Measurements from ENCODE around the gene SLC9A9.

The SLC9A9 gene

DNA sequence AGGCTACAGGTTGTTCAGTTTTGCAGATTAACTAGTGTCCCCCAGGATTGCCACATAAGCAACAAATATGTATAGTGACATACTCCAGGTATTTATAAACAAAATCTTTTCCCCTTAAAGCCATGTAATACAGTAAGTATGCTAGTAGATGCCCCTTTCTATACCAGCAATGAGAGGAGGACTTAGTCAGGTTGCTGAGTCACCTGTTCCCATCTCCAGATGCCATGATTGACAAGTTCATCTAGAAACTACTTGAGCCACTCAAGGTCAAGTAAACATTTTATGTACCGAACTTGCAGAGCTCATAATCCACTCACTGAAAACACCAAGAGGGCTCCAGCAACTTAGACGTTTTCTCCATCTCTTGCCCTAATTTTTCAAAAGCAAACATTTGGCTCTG, 18.2 kb downstream of the SLC9A9 start:
- Mint-ChIP-seq H3K4me3 (no peak overlapping the region), H3K36me3 (ENCODE audit: low read depth) (peaks cover 33% of the 10 kb centered on the region), H3K4me1 (ENCODE audit: low read depth) (peaks cover 37% of the 10 kb centered on the region), H3K27ac (no peak overlapping the region), H3K9me3 (peaks cover 13% of the 10 kb centered on the region), H3K27me3 (ENCODE audit: low read depth) (no peaks in the 10 kb centered on the region)

DNA sequence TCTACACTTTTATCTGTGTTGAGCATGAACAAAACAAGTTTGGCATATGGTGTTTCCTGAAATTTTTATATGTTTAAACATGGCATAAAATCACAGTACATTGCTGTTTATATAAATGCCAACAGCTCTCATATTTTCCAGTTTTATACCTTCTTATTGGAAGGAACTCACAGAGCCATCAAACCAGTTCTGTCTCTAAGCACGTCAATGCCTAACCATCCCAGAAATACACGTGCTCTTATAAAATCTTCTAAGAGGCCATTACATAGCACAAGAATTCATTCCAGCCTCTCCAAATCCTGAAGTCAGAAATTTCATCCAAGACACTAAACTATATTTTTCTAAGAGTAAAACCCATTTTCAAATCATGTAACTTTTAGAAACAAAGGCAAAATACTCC, 20.8 kb downstream of the SLC9A9 start:
- Mint-ChIP-seq H3K4me3 (no peak overlapping the region), H3K9me3 (peaks cover 13% of the 10 kb centered on the region), H3K36me3 (ENCODE audit: low read depth) (peaks cover 36% of the 10 kb centered on the region), H3K4me1 (ENCODE audit: low read depth) (peaks cover 43% of the 10 kb centered on the region), H3K27me3 (ENCODE audit: low read depth) (no peaks in the 10 kb centered on the region), H3K27ac (no peak overlapping the region)

DNA sequence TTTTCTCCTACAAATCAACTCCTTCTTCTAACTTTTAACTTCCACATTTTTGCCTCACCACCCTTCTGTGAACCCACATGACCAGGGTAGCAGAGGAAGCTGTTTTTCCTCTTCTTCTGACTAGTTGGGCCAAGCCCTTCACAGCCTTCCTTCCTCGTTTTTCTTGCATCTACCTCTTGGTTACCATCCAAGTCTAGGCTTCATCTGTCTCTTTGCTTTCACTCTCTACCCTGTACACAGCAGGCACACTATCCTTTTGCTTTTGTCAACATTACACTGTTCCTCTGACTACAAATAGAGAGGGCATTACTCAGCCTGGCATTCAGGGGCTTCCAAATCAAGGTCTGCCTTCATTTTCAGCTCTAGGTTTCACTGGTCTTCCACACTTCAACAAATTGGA, 22.0 kb downstream of the SLC9A9 start:
- H3K27me3 Mint-ChIP-seq (ENCODE audit: low read depth), result no peaks in the 10 kb centered on the region
- peaks cover 36% of the 10 kb centered on the region for H3K36me3 Mint-ChIP-seq (ENCODE audit: low read depth)
- H3K9me3 Mint-ChIP-seq, result peaks cover 13% of the 10 kb centered on the region
- H3K4me3 Mint-ChIP-seq, result peak overlapping the region; percentile 28
- H3K27ac Mint-ChIP-seq, result peak overlapping the region; percentile 43
- H3K4me1 Mint-ChIP-seq (ENCODE audit: low read depth), result peaks cover 44% of the 10 kb centered on the region

DNA sequence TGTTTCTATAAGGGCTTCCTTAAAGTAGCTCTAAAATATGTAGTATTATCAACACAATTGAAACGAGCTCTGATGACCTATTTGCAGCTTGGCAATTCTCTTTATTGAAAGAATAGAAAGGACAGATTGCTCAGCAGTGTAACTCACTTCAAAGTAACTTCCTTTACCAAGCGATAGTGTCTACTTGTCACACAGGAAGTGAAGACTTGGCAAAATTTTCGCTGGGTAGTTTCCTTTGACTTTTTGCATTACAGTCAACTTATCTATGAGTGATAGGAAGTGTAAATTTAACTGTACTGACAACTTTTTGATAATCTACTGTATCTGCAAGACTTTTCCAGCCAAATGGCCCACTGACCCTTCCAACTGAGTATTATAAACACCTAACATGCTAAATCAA, 22.8 kb downstream of the SLC9A9 start:
- peaks cover 36% of the 10 kb centered on the region for H3K36me3 Mint-ChIP-seq (ENCODE audit: low read depth)
- peaks cover 13% of the 10 kb centered on the region for H3K9me3 Mint-ChIP-seq
- peaks cover 46% of the 10 kb centered on the region for H3K4me1 Mint-ChIP-seq (ENCODE audit: low read depth)
- H3K27ac Mint-ChIP-seq, result peak overlapping the region; percentile 83
- peak overlapping the region; percentile 45 for H3K4me3 Mint-ChIP-seq
- H3K27me3 Mint-ChIP-seq (ENCODE audit: low read depth), result no peaks in the 10 kb centered on the region

DNA sequence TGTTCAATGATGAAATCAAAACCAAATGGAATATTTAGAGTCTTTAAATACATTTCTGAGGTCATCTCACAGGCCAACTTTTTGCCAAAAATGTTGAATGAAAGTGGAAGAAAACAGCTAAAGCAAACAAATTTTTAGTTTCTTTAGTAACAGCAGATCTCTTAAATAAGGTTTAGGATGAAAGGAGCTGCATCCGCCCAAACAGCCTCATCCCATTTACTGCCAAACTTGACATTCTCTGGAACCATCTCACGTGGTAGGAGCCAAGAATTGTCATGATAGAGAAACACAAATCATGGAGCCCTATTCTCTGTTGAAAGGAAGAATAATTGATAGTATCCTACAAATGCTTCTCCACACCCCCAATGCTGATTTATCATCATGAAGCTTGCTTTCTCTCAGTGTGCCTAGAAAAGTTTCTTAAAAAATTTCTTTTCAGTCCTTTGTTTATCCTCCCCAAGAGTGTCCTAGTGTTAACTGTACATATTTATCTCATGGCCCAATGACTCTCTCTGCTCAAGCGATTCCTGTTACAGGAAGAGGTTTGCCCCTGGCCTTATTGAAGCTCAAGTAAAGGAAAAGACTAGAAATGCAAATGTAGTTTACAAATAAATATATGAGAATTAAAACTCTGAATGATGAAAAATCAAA, 23.4 kb downstream of the SLC9A9 start:
- Mint-ChIP-seq H3K27me3 (ENCODE audit: low read depth) (no peaks in the 10 kb centered on the region), H3K9me3 (peaks cover 13% of the 10 kb centered on the region), H3K4me3 (no peak overlapping the region), H3K36me3 (ENCODE audit: low read depth) (peaks cover 32% of the 10 kb centered on the region), H3K27ac (no peak overlapping the region), H3K4me1 (ENCODE audit: low read depth) (peaks cover 39% of the 10 kb centered on the region)

DNA sequence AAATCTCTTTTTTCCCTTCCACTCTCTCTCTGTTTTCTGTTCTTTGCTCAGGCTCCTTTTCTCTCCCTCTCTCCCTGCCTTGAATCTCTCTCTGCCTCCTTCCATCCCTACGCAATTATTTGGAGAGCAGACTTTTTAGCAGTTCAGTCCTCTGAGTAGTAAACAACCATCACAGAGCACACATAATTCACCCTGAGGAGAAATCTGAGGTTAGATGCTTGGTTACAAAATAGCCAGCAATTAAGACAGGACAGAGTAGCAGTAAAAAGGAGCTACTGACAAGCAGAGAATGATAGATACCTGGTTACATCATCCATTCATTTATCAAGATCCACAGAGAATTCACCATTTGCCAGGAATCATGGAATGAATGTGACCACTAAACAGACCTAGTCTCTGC, 25.5 kb downstream of the SLC9A9 start:
- Mint-ChIP-seq H3K4me1 (ENCODE audit: low read depth) (peaks cover 37% of the 10 kb centered on the region), H3K9me3 (peaks cover 13% of the 10 kb centered on the region), H3K36me3 (ENCODE audit: low read depth) (peaks cover 17% of the 10 kb centered on the region), H3K27ac (no peak overlapping the region), H3K27me3 (ENCODE audit: low read depth) (no peaks in the 10 kb centered on the region), H3K4me3 (no peak overlapping the region)

DNA sequence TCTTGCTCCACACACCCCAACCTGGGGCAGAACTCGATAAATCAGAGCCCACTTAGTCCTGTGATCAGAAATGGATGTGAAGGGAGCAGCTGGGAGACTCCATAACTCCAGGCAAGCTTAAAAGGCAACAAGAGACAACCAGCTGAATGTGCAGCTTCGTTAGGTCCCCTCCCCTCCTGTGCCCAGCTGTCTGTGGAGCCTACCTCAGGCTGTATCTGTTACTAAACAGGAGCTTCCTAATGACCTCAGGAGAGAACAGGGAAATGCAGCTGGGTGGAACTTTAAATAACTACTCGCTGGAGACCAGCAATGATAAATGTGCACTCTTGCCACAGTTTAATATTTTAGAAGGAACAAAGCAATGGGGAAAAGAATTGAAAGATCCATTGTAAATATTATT, 25.9 kb downstream of the SLC9A9 start:
- peaks cover 37% of the 10 kb centered on the region for H3K4me1 Mint-ChIP-seq (ENCODE audit: low read depth)
- peaks cover 13% of the 10 kb centered on the region for H3K9me3 Mint-ChIP-seq
- H3K27me3 Mint-ChIP-seq (ENCODE audit: low read depth), result no peaks in the 10 kb centered on the region
- H3K27ac Mint-ChIP-seq, result no peak overlapping the region
- peaks cover 17% of the 10 kb centered on the region for H3K36me3 Mint-ChIP-seq (ENCODE audit: low read depth)
- no peak overlapping the region for H3K4me3 Mint-ChIP-seq

DNA sequence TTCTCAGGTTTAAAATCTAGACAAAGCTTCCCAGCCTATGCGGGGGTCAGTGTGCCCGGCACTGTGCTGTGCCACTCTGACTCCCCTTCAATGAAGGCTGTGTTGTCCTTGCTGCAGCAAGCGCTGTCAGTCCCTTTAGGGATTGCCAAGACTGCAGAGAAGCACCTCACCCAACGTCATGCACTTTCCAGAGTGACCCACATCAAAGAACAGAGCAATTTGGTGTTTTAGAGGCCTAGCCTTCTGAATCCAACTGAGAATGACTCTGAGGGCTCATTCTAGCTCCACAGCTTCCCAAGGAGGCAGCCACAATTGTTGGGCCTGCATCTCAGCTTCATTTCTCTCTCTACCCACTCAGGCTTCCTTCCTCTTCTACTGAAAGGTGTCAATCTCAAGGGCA, 26.4 kb downstream of the SLC9A9 start:
- Mint-ChIP-seq H3K9me3 (peaks cover 13% of the 10 kb centered on the region), H3K4me3 (no peak overlapping the region), H3K27me3 (ENCODE audit: low read depth) (no peaks in the 10 kb centered on the region), H3K27ac (no peak overlapping the region), H3K4me1 (ENCODE audit: low read depth) (peaks cover 37% of the 10 kb centered on the region), H3K36me3 (ENCODE audit: low read depth) (peaks cover 17% of the 10 kb centered on the region)

DNA sequence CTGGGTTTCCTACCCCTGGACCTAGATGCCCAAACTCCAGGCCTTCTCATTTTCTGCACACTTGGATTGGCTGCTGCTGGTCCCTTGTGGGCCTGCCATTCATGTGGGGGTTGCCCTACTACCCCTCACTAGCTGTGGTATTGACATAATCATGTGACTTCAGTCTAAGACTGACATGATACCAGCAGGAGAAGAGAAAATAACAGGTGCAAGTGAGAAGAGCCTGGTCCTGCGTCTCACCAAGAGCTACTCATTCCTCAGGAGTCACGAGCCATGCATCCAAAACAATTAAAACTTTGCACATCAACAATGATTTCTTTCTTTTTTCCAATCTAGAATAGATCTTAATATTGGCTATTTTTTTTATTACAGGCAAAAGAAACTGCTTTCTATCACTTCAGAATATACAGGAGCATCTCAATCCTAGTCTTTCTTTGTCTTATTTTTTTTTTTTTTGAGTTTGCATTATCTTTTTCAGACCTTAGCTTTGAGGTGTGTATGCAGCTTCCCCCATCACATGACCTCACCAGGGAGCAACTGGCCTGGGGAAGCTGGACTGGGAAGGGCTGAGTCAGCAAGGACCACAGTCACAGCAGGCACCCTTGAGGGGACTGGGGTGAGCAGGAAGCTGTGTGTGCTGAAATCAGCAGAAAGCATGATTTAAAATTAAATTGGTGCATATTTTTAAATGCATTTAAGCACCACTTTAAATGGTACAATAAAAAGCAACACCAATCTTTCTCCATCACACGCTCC, 27.6 kb downstream of the SLC9A9 start:
- H3K4me1 Mint-ChIP-seq (ENCODE audit: low read depth), result peaks cover 28% of the 10 kb centered on the region

DNA sequence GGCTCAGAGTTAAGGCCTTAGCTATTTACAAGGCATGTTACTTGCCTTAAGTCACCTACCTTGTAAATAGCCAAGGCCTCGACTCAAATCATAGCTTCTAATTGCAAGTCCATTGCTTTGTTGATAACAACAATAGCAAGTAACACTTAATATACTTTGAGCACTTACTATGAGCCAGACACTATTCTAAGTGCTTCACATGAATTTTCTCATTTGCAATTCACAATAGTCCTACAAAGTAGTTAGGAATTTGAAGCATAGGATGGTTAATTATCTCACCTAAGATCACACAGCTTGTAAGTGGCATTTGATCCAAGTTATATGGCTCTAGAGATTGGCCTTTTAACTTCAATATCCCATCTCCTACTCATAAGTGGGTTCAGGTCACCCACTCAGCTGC, 28.4 kb downstream of the SLC9A9 start:
- H3K36me3 Mint-ChIP-seq (ENCODE audit: low read depth), result peaks cover 4% of the 10 kb centered on the region
- H3K27ac Mint-ChIP-seq, result no peak overlapping the region
- peaks cover 5% of the 10 kb centered on the region for H3K9me3 Mint-ChIP-seq
- peaks cover 23% of the 10 kb centered on the region for H3K4me1 Mint-ChIP-seq (ENCODE audit: low read depth)
- no peak overlapping the region for H3K4me3 Mint-ChIP-seq
- H3K27me3 Mint-ChIP-seq (ENCODE audit: low read depth), result no peaks in the 10 kb centered on the region

More for the DNA sequence above, 27.6 kb downstream of the SLC9A9 start:
- Mint-ChIP-seq H3K27me3 (ENCODE audit: low read depth) (no peaks in the 10 kb centered on the region), H3K36me3 (ENCODE audit: low read depth) (peaks cover 8% of the 10 kb centered on the region), H3K4me3 (no peak overlapping the region), H3K9me3 (peaks cover 7% of the 10 kb centered on the region), H3K27ac (no peak overlapping the region)

DNA sequence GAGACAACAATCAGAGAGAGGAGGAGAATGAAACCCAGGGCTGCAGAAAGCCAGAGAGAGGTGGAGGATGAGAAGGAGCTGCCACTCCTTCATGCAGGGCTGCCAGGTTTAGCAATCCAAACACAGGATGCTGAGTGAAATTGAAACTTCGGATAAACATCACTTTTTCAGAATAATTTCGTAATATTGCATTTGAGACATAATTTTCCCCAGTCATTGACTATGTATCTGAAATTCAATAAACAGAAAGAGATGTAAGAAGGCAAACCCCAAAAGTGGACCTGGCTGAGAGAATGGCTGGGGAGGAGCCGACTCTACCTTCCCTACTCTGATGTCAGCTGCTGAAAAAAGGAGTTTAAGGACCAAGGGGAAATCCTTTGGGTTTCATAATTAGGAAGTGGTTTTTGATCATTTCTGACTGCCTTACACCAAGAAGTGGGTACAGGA, 33.8 kb downstream of the SLC9A9 start:
- Mint-ChIP-seq H3K27me3 (ENCODE audit: low read depth) (no peaks in the 10 kb centered on the region), H3K9me3 (peaks cover 5% of the 10 kb centered on the region), H3K36me3 (ENCODE audit: low read depth) (peaks cover 11% of the 10 kb centered on the region), H3K4me1 (ENCODE audit: low read depth) (peaks cover 20% of the 10 kb centered on the region), H3K4me3 (peak overlapping the region; percentile 58), H3K27ac (peak overlapping the region; percentile 74)

DNA sequence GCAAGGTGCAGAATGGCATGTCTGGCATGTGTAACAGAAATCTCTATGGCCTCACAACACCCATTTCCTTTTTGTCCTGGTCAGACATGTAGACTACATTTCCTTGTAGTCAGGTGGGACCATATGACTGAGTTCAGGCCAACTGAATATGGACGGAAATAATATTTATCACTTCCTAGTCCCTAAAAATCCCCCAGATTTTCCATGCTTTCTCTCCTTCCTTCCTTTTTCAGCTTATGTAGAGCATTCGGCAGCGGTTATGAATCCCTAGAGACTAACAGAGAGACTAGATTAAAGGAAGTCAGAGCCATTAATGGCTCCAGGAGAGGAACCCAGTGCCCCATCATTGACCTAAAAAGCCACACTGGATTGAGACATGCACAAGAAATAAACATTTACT, 35.8 kb downstream of the SLC9A9 start:
- peaks cover 20% of the 10 kb centered on the region for H3K4me1 Mint-ChIP-seq (ENCODE audit: low read depth)
- H3K4me3 Mint-ChIP-seq, result no peak overlapping the region
- peaks cover 11% of the 10 kb centered on the region for H3K36me3 Mint-ChIP-seq (ENCODE audit: low read depth)
- H3K27ac Mint-ChIP-seq, result no peak overlapping the region
- H3K9me3 Mint-ChIP-seq, result peaks cover 5% of the 10 kb centered on the region
- no peaks in the 10 kb centered on the region for H3K27me3 Mint-ChIP-seq (ENCODE audit: low read depth)

DNA sequence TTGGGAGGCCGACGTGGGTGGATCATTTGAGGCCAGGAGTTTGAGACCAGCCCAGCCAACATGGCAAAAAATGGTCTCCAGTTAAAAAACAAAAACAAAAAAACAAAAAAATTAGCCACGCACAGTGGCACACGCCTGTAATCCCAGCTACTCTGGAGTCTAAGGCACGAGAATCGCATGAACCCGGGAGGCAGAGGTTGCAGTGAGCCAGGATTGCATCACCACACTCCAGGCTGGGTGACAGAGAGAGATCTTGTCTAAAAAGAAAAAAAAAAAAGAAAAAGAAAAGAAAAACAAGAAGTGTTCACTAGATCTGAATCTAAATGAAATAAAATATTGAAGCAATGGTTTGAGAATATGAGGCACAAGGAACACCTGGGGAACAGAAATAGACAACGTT, 36.7 kb downstream of the SLC9A9 start:
- H3K36me3 Mint-ChIP-seq (ENCODE audit: low read depth), result peaks cover 11% of the 10 kb centered on the region
- no peaks in the 10 kb centered on the region for H3K27me3 Mint-ChIP-seq (ENCODE audit: low read depth)
- H3K9me3 Mint-ChIP-seq, result peaks cover 1% of the 10 kb centered on the region
- peaks cover 20% of the 10 kb centered on the region for H3K4me1 Mint-ChIP-seq (ENCODE audit: low read depth)
- H3K27ac Mint-ChIP-seq, result no peak overlapping the region
- no peak overlapping the region for H3K4me3 Mint-ChIP-seq

DNA sequence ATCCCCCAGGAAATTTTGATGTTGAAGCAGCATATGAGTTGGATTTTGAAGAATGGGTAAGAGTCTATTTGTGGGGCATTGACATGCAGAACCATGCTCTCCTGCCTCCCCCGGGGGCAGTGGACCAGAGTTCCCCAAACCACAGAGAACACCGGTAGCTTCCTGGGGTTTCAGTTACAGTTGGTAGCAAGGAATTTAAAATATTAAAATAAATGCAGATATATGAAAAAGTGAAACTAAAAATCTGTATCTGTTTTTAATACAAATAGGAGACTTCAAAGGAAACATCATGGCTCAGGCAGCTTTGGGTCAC, 37.4 kb downstream of the SLC9A9 start:
- no peak overlapping the region for H3K4me3 Mint-ChIP-seq
- no peak overlapping the region for H3K27ac Mint-ChIP-seq
- H3K4me1 Mint-ChIP-seq (ENCODE audit: low read depth), result peaks cover 20% of the 10 kb centered on the region
- H3K36me3 Mint-ChIP-seq (ENCODE audit: low read depth), result peaks cover 11% of the 10 kb centered on the region
- H3K9me3 Mint-ChIP-seq, result no peaks in the 10 kb centered on the region
- H3K27me3 Mint-ChIP-seq (ENCODE audit: low read depth), result no peaks in the 10 kb centered on the region

DNA sequence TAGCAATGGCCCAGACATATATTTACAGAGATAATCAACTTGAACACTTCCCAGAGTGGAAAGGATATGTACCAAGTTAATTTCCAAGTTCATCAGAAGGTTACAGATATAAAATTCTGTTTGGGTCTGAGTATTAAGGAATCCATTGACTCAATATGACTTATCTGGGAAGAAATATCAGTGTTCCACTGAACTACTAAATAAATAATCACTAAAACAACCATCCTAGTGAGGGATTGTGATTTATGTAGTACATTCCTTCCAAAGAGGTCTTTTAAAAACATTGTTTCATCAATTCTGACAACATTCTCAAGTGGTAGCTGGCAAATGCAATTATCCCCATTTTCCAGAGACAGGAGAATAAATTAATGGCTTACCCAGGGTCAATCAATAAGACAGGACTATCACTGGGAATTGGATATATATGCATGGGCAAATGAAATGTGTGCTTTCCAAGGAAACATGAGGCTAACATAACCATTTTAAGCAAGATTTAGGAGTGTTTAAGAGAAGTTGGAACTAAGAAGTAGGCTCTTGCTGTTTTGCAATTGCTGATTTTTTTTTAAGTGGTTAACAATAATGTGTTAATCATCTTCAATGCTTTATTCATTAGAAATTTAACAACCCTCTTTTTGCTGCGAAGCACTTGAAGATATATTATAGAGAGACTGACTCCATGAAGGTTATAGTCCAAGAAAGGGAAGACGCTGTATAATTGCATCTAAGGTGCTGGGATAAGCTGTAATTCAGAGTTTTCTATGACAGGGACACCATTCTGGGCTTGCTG, 37.9 kb downstream of the SLC9A9 start:
- Mint-ChIP-seq H3K4me3 (no peak overlapping the region), H3K9me3 (no peaks in the 10 kb centered on the region), H3K27me3 (ENCODE audit: low read depth) (no peaks in the 10 kb centered on the region), H3K4me1 (ENCODE audit: low read depth) (peaks cover 20% of the 10 kb centered on the region), H3K27ac (no peak overlapping the region), H3K36me3 (ENCODE audit: low read depth) (peaks cover 11% of the 10 kb centered on the region)
